Regular cardiac myocyte (primary cell): ENCODE measurements around the gene GGPS1. TPM values are rescaled to one million over a fixed set of nuclear protein-coding genes. Genes with fewer than 3 reads are reported as not detected.

Experiments used
- total RNA-seq: library from RNA; depleted of rRNA; stranded (reverse); fragments of >200 nt; gene quantifications from 2 replicates; pipeline ENCODE4 v1.2.3, GENCODE V29; 2014

The GGPS1 gene
- 12.3 and 22.3 TPM in 2 replicates for total RNA-seq

GRCh38 chr1:235328271-235329138 is at the start of gene GGPS1:
GGPS1 (plus strand) TSS chr1:235328570; CDS start chr1:235335265, 6,695 bp downstream.

GRCh38 chr1:235327559-235328270 is 655 bp upstream of the GGPS1 start, which contains the start of gene ARID4B:
ARID4B (minus strand) TSS chr1:235328179; CDS start chr1:235326919, 1,260 bp downstream.

DNA sequence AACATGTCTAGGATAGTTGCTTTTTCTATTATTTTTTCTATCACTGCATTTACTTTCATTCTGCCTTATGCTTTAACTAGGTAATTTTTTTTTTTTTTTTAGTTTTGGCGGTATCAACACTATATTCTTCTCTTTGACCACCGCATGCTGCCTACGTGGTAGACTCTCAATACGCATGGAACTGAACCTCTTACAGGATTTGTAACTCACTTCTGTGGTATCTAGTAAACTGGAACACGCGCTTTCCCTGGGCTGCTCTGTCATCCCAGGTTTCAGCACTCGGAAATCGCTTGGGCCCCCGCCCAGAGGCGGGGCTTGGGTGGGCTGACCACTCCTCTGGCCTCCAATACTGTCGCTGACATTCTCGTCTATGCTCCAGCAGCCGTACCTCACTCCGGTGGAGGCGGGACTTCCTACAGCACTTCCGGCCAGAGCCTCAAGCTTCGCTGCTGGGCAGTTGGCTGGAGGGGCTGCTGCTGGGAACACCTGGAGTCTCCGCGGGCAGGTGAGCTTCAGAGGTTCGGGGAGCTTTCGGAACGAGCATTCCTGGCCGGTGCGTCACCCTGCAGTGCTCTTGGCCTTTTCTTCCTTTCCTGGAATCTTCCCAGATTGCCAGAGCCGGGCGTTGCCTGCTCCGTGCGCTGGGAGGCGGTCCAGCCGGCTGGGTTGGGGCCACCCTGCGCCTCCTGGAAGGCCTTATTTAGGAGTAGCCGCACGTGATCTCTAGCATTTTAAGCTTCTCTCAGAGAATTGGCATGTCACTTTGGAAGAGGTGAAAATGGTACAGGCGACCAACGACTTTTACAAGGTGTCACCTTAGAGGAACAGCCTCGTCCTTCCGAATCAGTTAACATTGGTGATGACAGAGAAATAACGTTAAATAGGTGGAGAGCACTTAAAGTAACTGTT is 38.9 kb downstream of the GGPS1 start, which contains the start of gene TBCE:
Gene TBCE (plus strand): TSS at position 428 of the 909 bp plus-strand sequence. CDS start 12,623 bp downstream, outside the sequence.

Other genes starting within 250 kb of the GGPS1 start
- 88.2 and 115 TPM in 2 replicates for gene TOMM20, start 199.7 kb upstream of the GGPS1 start, total RNA-seq
- 65.1 and 67.7 TPM in 2 replicates for gene RBM34, start 167.3 kb upstream of the GGPS1 start, total RNA-seq
- 28.2 and 44.3 TPM in 2 replicates for gene ARID4B, start 391 bp upstream of the GGPS1 start, total RNA-seq
- 21.4 and 39.5 TPM in 2 replicates for gene TBCE, start 38.9 kb downstream of the GGPS1 start, total RNA-seq
- 37.2 and 53.1 TPM in 2 replicates for gene B3GALNT2, start 175.9 kb downstream of the GGPS1 start, total RNA-seq